ENCODE data around the gene SCAMP2. TPM values are rescaled to one million over a fixed set of nuclear protein-coding genes. Genes with fewer than 3 reads are reported as not detected.

Gene SCAMP2
- total and polyA plus RNA-seq, 11 donors = 25.1 to 90.5 (median 46.0) TPM

DNA sequence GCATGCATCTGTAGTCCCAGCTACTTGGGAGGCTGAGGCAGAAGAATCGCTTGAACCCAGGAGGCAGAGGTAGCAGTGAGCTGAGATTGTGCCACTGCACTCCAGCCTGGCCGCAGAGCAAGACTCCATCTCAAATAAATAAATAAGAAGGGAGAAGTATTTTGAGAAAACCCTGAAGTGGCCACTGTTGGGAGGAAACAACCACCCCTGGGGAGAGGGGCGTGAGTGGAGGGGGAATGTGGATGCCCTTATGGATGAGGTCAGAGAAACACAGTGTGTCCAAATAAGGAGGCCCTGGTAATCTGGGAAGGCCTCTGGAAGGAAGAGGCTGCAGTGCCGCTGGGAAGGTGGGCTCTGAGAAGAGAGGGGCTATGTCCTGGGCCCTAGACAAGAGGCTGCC, 50.9 kb downstream of the SCAMP2 start:
- H3K9me3 ChIP-seq = no peaks in the 10 kb centered on the region
- ATAC-seq = no peak
- no peak for DNase-seq
- no peaks in the 10 kb centered on the region for H3K36me3 ChIP-seq
- 84 to 91% (median 89%) methylated on average over 4 of the region's 4 CpGs for WGBS, 4 donors
- intact Hi-C loops (cut with DNase I) = no loop called here
- peaks cover 0 to 10% (median 0%) of the 10 kb centered on the region in 12 donors for H3K4me1 ChIP-seq
- no peak overlapping the region for H3K4me3 ChIP-seq
- H3K27me3 ChIP-seq = peaks cover 0 to 13% (median 6%) of the 10 kb centered on the region in 9 donors
- no peak overlapping the region for H3K27ac ChIP-seq
- TF ChIP-seq POLR2A (IDR thresholded peaks at IDR 0.05) = no peak
- TF ChIP-seq, protein P1, sequence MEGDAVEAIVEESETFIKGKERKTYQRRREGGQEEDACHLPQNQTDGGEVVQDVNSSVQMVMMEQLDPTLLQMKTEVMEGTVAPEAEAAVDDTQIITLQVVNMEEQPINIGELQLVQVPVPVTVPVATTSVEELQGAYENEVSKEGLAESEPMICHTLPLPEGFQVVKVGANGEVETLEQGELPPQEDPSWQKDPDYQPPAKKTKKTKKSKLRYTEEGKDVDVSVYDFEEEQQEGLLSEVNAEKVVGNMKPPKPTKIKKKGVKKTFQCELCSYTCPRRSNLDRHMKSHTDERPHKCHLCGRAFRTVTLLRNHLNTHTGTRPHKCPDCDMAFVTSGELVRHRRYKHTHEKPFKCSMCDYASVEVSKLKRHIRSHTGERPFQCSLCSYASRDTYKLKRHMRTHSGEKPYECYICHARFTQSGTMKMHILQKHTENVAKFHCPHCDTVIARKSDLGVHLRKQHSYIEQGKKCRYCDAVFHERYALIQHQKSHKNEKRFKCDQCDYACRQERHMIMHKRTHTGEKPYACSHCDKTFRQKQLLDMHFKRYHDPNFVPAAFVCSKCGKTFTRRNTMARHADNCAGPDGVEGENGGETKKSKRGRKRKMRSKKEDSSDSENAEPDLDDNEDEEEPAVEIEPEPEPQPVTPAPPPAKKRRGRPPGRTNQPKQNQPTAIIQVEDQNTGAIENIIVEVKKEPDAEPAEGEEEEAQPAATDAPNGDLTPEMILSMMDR (IDR thresholded peaks at IDR 0.05) = no peak

DNA sequence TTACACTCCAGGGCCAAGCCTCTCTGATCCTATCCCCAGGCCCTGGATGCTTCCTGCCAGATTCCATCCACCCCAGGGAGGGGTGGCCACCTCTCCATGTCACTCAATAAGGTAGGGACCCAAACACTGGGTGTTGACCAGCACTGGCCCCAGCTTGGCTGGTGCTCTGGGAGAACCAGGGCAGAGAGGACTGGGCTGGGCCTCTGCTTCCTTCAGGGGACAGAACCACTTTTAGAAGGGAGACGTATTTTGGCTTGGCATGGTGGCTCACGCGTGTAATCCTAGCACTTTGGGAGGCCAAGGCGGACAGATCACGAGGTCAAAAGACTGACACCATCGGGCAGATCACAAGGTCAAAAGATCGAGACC, 51.4 kb downstream of the SCAMP2 start:
- Histone ChIP-seq H3K9me3 (no peaks in the 10 kb centered on the region), H3K4me1 (peaks cover 0 to 10% (median 0%) of the 10 kb centered on the region in 12 donors), H3K36me3 (no peaks in the 10 kb centered on the region), H3K4me3 (no peak overlapping the region), H3K27me3 (peaks cover 0 to 8% (median 2%) of the 10 kb centered on the region in 9 donors), H3K27ac (no peak overlapping the region)
- intact Hi-C loops (cut with DNase I) = no loop called here
- DNase-seq (no peak), ATAC-seq (no peak)
- TF ChIP-seq, protein P1 (IDR thresholded peaks at IDR 0.05) = no peak
- no peak for TF ChIP-seq POLR2A (IDR thresholded peaks at IDR 0.05)
- 77 to 89% (median 86%) methylated on average over 7 of the region's 7 CpGs for WGBS, 4 donors

DNA sequence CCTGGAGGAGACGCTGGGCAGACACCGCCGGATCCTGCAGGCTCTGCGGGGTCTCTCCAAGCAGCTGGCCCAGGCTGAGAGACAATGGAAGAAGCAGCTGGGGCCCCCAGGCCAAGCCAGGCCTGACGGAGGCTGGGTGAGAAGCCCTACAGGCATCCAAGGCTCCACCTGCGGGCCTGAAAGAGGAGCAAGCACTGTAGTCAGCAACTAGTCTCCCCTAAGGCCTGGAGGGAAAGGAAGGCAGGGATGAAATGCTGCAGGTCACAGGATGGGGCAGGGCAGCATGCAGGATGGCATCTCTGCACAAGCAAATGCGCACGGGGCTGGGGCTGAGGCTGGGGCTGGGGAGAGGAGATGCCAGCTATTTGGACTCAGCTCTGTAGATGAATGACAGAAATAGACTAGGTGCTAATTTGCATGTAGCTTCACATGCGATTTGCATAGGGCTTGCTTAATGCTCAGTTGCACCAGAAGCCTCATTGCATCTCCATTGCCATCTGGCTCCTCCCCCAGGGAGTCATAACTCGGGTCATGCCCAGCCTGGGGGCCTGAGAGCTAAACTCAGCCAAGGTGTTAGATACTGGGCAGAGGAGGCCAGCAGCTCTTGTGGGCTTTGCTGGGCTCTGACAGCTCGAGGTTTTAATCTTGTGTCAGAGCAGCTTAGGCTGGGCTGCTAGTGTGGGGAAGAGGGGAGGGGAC, 51.9 kb downstream of the SCAMP2 start:
- H3K27ac ChIP-seq = no peak overlapping the region
- no peak for TF ChIP-seq POLR2A (IDR thresholded peaks at IDR 0.05)
- TF ChIP-seq, protein P1 (IDR thresholded peaks at IDR 0.05) = no peak
- no peaks in the 10 kb centered on the region for H3K36me3 ChIP-seq
- no peaks in the 10 kb centered on the region for H3K9me3 ChIP-seq
- peaks cover 0 to 10% (median 0%) of the 10 kb centered on the region in 12 donors for H3K4me1 ChIP-seq
- WGBS, 4 donors = 45 to 52% (median 51%) methylated on average over 10 to 11 of the region's 11 CpGs
- DNase-seq (no peak), ATAC-seq (no peak)
- peaks cover 0 to 4% (median 0%) of the 10 kb centered on the region in 9 donors for H3K27me3 ChIP-seq
- no peak overlapping the region for H3K4me3 ChIP-seq
- intact Hi-C loops (cut with DNase I) = no loop called here

DNA sequence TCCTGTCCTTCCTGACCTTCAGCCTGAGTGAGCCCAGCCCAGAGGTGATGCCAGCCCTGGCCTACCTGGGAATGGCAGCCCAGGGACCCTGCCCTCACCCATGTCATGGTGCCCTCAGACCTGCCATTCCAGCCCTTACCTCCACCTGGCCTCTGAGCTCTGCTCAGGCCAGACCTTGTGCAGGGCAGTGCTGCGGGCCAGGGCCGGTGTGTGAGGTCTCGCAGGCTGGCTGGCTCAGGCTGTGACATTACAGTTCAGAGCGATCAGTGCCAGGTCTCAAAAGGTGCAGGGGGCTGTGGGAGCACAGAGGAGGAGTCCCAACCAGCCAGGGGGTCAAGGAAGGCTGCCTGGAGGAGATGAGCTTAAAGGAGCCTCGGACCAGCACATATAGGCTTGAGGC, 53.1 kb downstream of the SCAMP2 start:
- no peak overlapping the region for H3K4me3 ChIP-seq
- no peaks in the 10 kb centered on the region for H3K9me3 ChIP-seq
- 87 to 92% (median 89%) methylated on average over 5 of the region's 5 CpGs for WGBS, 4 donors
- H3K27me3 ChIP-seq = no peaks in the 10 kb centered on the region
- H3K4me1 ChIP-seq = peaks cover 0 to 14% (median 0%) of the 10 kb centered on the region in 12 donors
- no peak for DNase-seq
- TF ChIP-seq POLR2A (IDR thresholded peaks at IDR 0.05) = no peak
- TF ChIP-seq, protein P1 (IDR thresholded peaks at IDR 0.05) = no peak
- H3K36me3 ChIP-seq = no peaks in the 10 kb centered on the region
- H3K27ac ChIP-seq = no peak overlapping the region
- intact Hi-C loops (cut with DNase I) = no loop called here
- no peak for ATAC-seq
